ENCODE results near the gene B3GALNT1.
A peak's percentile ranks its signal among the peaks of the same experiment; 100 is the strongest.

B3GALNT1 gene, protein sequence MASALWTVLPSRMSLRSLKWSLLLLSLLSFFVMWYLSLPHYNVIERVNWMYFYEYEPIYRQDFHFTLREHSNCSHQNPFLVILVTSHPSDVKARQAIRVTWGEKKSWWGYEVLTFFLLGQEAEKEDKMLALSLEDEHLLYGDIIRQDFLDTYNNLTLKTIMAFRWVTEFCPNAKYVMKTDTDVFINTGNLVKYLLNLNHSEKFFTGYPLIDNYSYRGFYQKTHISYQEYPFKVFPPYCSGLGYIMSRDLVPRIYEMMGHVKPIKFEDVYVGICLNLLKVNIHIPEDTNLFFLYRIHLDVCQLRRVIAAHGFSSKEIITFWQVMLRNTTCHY

GRCh38 chr3:161104561-161105551 is at the start of gene B3GALNT1:
Gene B3GALNT1, minus strand, starts transcription at chr3:161105349. Its CDS starts 18,595 bp downstream, at chr3:161086754.
- peak; percentile 67 for DNase-seq

- no peak for DNase-seq
These were observed 48.3 kb upstream of the B3GALNT1 start for GRCh38 chr3:161153480-161153879.

- no peak for DNase-seq
These were observed 44.9 kb upstream of the B3GALNT1 start for GRCh38 chr3:161150001-161150525.

DNA sequence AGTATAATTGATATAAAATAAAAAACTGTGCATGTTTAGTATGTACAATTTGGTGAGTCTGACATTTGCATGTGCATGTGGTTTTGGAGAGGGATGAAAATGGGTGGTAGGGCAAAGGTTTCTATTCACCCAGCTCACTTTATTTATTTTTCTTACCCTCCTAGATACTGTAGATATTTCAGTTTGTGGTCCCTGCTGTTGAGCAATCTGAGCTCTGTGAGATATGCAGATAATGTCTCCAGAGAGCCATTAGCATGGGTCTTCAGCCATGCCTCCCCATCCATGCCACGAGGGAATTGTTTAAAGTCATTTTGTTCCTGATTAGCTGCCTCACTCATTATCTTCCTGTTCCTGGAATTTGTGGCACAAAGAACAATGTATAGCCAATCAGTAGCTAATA is 44.4 kb upstream of the B3GALNT1 start:
- DNase-seq: no peak

DNA sequence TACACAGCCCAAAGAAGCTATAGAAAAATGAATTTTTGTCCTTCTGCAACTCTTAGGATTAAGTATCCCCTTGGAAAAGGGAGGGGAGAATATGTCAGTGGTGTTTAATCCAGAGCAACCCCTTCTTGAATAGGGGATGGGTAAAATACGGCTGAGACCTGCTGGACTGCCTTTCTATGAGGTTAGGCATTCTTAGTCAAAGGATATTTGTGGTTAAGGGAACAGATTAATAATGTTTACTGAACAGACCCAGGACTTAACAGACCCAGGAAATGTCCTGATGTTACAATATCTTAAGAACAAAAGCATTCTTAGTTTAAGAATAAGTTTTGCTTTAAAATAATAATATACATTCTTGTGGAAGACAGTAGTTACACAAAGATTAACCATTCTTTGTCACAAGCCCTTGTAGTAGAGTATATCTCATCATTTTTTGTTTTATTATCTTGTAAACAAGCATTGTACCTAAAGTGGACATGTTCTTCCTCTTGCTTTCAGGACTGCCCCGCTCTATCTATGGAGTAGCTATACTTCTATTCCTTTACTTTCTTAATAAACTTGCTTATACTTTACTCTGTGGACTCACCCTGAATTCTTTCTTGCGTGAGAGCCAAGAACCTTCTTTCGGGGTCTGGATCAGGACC is 43.8 kb upstream of the B3GALNT1 start:
- DNase-seq: no peak

- no peak for DNase-seq
These were observed 37.3 kb upstream of the B3GALNT1 start for GRCh38 chr3:161142486-161142885.

GRCh38 chr3:161139686-161140085 is 34.5 kb upstream of the B3GALNT1 start:
- DNase-seq: no peak

DNA sequence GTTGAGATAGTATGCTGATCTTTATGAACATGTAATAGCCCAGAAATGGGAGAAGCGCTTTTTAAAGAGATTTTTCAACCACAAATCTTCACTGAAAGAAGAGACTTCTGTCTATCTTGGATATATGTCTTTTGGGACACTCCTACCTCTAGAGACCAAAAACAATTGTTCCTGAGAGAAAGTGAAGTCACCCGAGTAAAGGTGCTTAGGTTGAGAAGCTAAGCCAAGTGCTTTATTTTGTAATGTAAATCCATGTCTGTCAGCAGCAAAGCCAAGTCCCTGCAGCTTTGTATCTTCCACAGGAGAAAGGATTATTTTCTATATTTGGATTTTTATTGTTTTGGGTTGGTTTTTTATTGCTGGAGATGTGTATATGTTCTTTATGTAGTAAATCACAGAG is 32.1 kb upstream of the B3GALNT1 start:
- no peak for DNase-seq

DNA sequence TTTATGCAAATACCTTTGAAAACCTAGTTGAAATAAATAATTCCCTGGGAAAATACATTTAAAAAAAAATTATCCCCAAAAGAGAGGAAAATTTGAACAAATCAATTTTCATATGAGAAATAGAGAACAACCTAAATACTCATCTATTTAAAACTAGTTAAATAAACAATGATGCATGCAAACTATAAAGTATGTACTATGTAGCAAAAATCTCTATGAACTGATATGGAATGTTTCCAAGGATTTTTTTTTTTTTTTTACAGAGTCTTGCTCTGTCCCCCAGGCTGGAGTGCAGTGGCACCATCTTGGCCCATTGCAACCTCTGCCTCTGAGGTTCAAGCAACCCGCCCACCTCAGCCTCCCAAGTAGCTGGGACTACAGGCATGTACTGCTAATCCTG is 27.2 kb upstream of the B3GALNT1 start:
- no peak for DNase-seq

DNA sequence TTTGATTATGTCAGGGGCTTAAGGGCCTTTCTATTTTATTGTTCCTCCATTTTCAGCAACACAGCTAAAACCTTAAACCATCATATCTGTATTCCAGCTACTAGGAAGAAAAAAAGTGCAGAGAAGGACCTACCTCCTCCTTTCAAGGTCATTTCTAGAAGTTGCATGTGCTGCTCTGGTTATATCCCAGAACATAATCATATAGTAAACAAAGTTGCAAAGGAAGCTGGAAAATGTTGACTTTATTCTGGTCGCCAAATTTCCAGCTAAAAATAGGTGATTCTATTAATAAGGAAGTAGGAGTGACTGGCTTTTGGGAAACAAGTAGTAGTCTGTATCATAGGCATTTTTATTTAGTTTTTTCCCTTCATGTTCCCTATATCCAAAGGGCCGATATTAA is 21.3 kb upstream of the B3GALNT1 start:
- no peak for DNase-seq

DNA sequence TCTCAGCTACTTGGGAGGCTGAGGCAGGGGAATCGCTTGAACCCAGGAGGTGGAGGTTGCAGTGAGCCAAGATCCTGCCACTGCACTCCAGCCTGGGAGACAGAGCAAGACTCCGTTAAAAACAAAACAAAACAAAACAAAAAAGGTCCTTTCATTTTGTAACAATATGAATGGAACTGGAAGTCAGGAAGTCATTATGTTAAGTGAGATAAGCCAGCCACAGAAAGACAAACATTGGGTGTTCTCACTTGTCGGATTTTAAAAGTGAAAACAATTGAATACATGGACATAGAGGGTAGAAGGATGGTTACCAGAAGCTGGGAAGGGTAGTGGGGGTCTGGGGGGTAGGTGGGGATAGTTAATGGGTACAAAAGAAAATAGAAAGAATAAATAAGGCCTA is 12.5 kb upstream of the B3GALNT1 start:
- DNase-seq: no peak

DNA sequence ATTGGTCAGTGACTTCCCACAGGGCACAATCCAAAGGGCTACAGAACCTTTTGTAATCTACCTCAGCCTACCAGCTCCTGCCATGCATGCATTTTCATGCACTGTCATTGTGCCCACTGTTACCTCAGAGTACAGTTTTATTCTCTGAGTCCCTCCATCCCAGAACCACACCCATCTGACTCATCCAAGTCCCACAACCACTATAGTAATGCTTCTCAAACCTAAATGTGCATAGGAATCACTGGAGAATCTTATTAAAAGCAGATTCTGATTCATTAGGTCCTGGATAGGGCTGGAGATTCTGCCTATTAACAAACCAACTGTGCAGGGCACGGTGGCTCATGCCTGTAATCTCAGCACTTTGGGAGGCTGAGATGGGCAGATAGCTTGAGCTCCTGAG is 3.7 kb upstream of the B3GALNT1 start:
- DNase-seq: no peak

DNA sequence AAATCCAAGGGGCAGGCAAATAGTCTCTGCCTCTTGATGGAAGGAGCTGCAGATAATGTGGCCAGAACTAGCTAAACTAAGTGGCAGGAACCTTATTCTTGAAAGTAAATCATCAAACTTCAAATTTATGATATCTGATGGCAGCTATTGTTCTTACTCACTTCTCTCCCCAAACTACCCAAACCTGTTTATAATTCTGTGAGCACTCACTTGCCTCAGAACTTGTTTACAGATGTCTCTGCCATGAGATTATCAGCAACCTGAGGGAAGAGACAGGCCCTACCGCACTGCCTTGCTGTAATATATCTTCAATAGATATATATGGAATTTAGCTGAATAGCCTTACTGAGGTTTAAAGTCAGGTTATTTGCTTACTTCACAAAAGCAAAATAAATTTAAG is 2.2 kb upstream of the B3GALNT1 start:
- no peak for DNase-seq

DNA sequence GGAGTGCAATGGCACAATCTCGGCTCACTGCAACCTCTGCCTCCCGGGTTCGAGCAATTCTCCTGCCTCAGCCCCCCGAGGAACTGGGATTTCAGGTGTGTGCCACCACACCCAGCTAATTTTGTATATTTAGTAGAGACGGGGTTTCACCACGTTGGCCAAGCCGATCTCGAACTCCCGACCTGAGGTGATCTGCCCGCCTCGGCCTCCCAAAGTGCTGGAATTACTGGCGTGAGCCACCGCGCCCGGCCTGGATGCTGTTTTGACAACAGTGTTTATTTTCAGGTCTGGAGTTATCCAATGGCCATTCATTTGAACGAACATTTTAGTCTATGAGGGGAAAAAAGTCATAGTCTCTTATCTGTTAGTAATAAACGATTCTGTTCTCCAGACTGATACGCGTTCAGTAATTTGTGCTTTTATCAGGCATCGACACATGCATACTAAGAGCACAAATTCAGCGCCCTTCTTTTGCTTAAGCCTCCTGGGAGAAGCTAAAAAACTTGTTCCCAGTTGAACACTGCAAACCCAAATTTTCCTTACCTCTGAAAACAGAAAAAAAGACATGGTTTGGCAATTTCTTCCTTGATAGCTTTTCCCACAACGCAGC is 1.3 kb downstream of the B3GALNT1 start:
- DNase-seq: no peak

- DNase-seq: no peak
These were observed 3.5 kb downstream of the B3GALNT1 start for GRCh38 chr3:161101609-161102008.

DNA sequence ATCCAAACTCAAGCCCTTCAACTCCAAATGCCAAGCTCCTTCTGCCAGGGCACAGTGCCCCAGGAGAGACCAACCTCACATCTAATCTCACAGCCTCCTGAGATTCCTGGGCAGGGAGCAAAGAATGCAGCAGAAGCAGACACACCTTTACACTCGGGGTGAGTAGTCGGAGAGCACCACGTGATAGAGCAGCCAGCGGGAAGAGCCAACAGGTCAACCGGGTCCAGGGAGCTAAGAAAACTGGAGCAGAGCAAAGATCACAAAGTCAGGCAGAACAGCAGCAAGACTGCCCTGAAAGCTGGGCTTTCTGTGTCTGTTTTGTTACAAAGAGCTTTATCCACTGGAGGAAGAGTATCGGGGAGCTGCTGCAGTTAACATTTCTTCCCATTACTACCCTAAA is 4.2 kb downstream of the B3GALNT1 start:
- DNase-seq: no peak

GRCh38 chr3:161096771-161097367 is 8.3 kb downstream of the B3GALNT1 start:
- DNase-seq: no peak

GRCh38 chr3:161093895-161094294 is 11.3 kb downstream of the B3GALNT1 start:
- no peak for DNase-seq

DNA sequence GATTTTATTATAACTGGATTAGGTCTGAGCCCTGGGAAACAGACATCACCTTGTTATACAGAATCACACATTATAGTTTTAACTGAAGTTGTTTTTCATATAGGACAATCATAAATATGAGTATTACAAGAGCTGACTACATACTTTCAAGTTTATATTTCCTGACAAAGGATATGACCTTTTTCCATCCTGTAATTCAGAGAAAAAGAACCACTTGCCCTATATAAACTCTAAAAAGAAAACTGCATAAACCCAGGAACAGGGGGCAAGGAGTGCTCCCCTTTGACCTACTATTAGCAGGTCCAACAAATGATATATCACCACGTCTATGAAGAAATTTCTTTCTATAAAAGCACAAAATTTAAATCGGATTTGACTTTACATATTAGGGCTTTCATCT is 20.9 kb downstream of the B3GALNT1 start:
- DNase-seq: no peak

GRCh38 chr3:161083131-161083530 is 22.0 kb downstream of the B3GALNT1 start:
- no peak for DNase-seq

DNA sequence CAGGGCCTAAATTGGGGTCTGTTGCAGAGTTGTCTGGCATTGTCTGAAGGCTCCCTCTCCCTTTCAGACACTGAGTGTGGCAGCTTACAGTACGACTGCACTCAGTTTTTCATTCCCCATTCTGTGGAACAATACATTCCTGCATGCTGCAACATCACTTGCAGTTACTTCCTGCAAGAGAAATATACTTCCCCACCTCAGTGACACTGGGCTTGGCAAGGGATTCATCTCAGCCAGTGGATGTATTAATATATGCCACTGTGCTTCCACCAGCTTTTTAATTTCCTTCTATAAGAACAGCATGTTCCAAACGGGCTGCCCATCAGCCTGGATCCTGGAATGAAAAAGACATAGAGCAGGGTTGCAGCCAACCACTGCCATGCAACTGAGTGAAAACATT is 23.1 kb downstream of the B3GALNT1 start:
- DNase-seq: no peak

DNA sequence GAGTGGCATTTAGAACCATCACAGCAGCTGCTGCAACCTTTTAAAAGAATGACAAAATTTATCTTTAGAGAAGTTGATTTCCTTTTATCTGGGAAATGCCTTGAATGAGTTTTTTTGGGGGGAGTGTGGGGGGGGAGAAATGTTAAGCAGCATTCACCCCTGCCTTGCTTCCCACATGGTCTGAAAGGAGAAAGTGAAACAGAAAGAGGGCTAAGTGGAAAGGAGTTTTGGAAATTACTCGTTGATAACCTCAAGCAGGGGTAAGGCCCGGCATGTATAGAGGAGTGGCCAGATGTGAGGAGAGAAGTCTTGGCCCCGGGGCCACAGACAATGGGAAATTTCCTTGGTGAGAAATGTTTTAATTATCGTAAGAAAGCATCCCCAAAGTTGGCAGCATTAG is 23.5 kb downstream of the B3GALNT1 start:
- DNase-seq: no peak
